Mesothelial cell of epicardium (in vitro differentiated cells): ENCODE measurements around the gene ASPG. TPM values are rescaled to one million over a fixed set of nuclear protein-coding genes. Genes with fewer than 3 reads are reported as not detected.
A peak's percentile ranks its signal among the peaks of the same experiment; 100 is the strongest.

Experiments used
- DNase-seq, 2 experiments: peaks; one replicate each; pipeline ENCODE4 v3.0.0; 2021; ENCODE audit warnings: low spot score in 2 of 2; ENCODE audit not compliant: unreplicated experiment in 2 of 2
- H3K27ac Mint-ChIP-seq: 2 replicates; pipeline ENCODE4 v1.8.0; 2021; ENCODE audit warnings: mixed read lengths
- H3K27me3 Mint-ChIP-seq: 2 replicates; pipeline ENCODE4 v1.8.0; 2021; ENCODE audit warnings: low read depth, mixed read lengths
- H3K36me3 Mint-ChIP-seq: 2 replicates; pipeline ENCODE4 v1.8.0; 2021; ENCODE audit warnings: mixed read lengths
- H3K4me1 Mint-ChIP-seq: 2 replicates; pipeline ENCODE4 v1.8.0; 2021; ENCODE audit warnings: mixed read lengths
- H3K4me3 Mint-ChIP-seq: 2 replicates; pipeline ENCODE4 v1.8.0; 2021; ENCODE audit warnings: mild to moderate bottlenecking, moderate library complexity, mixed read lengths
- H3K9me3 Mint-ChIP-seq: 2 replicates; pipeline ENCODE4 v1.8.0; 2021; ENCODE audit warnings: mixed read lengths
- total RNA-seq: library from RNA; stranded (reverse); gene quantifications from 3 replicates; pipeline ENCODE4 v1.2.1, GENCODE V29; 2021
- TF ChIP-seq, protein P1 (sequence below): fragments of 200-600 bp; sonication (generic); IDR thresholded peaks from one replicate; pipeline ENCODE4 v1.5.0; 2021; ENCODE audit warnings: antibody characterized with exemption; ENCODE audit not compliant: unreplicated experiment

Gene ASPG
- total RNA-seq, 1 donor from 2014 or later = 3.3 TPM

DNA sequence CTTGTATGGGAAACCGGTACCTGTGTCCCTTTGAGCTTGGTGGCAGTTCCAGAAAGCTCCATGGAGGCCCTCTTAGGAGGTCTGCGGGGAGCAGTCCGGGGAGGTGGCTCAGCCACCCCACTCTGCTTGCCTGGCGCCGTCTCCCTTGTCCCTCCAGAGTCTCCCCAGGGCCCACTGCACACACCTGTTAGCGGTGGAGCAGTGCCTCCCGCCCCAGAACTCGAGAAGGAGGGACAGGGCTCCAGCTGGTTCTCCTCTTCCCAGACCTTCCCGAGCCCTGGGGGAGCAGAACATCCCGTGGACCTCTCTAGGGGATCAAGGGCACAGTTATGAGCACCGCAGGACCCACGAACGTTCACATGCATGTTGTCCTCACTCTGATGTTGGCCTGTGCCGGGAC, 10.8 kb downstream of the ASPG start:
- no peak for DNase-seq
- no peak overlapping the region for H3K4me3 Mint-ChIP-seq
- peaks cover 16% of the 10 kb centered on the region for H3K27me3 Mint-ChIP-seq
- TF ChIP-seq, protein P1, sequence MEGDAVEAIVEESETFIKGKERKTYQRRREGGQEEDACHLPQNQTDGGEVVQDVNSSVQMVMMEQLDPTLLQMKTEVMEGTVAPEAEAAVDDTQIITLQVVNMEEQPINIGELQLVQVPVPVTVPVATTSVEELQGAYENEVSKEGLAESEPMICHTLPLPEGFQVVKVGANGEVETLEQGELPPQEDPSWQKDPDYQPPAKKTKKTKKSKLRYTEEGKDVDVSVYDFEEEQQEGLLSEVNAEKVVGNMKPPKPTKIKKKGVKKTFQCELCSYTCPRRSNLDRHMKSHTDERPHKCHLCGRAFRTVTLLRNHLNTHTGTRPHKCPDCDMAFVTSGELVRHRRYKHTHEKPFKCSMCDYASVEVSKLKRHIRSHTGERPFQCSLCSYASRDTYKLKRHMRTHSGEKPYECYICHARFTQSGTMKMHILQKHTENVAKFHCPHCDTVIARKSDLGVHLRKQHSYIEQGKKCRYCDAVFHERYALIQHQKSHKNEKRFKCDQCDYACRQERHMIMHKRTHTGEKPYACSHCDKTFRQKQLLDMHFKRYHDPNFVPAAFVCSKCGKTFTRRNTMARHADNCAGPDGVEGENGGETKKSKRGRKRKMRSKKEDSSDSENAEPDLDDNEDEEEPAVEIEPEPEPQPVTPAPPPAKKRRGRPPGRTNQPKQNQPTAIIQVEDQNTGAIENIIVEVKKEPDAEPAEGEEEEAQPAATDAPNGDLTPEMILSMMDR = no peak
- no peaks in the 10 kb centered on the region for H3K36me3 Mint-ChIP-seq
- H3K27ac Mint-ChIP-seq = no peak overlapping the region
- H3K9me3 Mint-ChIP-seq = no peaks in the 10 kb centered on the region
- peaks cover 13% of the 10 kb centered on the region for H3K4me1 Mint-ChIP-seq

DNA sequence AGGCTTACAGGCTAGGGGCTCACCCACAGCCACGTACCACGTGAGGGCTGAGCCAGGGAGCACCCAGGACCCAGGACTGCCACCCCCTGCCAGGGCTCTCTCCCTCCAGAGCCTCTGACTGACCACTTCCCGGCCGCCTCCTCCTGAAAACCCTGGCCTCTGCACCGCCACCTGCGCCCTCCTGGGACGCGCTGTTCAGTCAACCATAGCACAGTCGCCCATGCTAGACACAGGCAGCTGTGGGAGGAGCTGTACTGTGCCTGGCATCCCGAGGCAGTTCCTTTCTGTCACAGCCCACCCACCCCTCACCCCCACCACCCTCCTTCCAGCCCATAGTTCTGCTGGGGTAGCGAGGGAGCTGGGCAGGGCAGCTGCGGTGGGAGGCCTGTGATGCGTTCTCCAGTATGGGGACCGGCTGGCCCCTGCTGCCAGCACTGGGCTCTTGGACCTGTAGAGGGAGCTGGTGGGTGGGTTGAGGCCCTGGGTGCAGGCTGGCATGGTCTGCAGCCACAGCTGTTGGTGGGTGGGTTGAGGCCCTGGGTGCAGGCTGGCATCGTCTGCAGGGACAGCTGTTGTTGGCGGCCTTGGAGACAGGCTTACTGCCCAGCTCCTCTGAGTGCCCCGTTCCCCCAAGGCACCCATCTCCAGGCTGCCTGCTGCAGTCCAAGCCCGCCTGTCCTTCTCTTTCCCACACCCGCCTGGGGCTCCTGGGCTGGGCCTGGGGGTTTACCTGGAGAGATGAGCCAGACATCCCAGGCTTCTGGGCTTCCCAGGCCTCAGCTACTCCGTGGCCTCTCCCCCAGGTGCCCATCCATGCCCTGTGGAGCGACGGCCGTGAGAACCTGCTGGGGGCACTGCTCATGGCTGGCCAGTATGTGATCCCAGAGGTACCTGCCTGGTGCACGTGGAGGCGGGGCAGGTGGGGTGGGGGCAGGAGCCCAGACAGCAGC, 11.5 kb downstream of the ASPG start:
- no peak overlapping the region for H3K4me3 Mint-ChIP-seq
- no peak overlapping the region for H3K27ac Mint-ChIP-seq
- H3K4me1 Mint-ChIP-seq = peaks cover 13% of the 10 kb centered on the region
- H3K27me3 Mint-ChIP-seq = peaks cover 16% of the 10 kb centered on the region
- H3K9me3 Mint-ChIP-seq = no peaks in the 10 kb centered on the region
- no peaks in the 10 kb centered on the region for H3K36me3 Mint-ChIP-seq
- DNase-seq = no peak
- TF ChIP-seq, protein P1 = peak; percentile 13

DNA sequence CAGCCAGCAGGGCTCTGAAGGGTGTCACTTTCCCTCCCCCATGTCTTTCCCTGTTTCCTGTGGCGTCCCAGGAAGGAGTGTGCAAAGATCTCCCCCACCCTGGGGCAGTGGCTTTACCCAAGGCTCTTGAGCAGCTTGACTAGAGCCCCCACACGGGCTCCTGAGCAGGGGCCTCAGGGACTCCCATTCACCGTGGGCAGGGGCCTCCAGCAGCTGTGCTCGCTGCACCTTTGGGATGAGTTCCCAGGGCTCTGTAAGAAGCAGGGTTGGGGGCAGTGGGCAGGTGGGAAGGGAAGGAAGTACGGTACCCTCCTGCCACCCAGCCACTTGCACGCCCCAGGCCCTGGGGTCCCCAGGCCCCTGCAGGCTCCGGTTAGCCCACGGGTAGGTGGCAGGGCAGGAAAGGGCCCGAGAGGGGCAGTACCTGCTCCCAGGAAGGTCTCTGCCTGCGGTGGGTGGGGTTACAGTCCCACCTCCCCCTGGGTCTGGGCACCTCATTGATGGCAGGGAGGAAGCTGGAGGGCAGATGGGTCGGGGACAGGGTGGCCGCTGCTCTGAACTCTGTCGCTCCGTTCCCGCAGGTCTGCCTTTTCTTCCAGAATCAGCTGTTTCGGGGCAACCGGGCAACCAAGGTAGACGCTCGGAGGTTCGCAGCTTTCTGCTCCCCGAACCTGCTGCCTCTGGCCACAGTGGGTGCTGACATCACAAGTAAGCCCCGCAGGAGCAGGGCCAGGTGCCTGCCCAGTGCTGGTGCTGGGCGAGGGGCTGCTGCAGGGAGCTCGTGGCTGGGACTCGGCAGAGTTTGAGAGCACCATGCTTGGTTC, 13.0 kb downstream of the ASPG start:
- no peak for DNase-seq
- Mint-ChIP-seq H3K4me3 (no peak overlapping the region), H3K27ac (no peak overlapping the region), H3K4me1 (peaks cover 13% of the 10 kb centered on the region), H3K36me3 (no peaks in the 10 kb centered on the region), H3K27me3 (peaks cover 16% of the 10 kb centered on the region), H3K9me3 (no peaks in the 10 kb centered on the region)
- TF ChIP-seq, protein P1 = no peak

DNA sequence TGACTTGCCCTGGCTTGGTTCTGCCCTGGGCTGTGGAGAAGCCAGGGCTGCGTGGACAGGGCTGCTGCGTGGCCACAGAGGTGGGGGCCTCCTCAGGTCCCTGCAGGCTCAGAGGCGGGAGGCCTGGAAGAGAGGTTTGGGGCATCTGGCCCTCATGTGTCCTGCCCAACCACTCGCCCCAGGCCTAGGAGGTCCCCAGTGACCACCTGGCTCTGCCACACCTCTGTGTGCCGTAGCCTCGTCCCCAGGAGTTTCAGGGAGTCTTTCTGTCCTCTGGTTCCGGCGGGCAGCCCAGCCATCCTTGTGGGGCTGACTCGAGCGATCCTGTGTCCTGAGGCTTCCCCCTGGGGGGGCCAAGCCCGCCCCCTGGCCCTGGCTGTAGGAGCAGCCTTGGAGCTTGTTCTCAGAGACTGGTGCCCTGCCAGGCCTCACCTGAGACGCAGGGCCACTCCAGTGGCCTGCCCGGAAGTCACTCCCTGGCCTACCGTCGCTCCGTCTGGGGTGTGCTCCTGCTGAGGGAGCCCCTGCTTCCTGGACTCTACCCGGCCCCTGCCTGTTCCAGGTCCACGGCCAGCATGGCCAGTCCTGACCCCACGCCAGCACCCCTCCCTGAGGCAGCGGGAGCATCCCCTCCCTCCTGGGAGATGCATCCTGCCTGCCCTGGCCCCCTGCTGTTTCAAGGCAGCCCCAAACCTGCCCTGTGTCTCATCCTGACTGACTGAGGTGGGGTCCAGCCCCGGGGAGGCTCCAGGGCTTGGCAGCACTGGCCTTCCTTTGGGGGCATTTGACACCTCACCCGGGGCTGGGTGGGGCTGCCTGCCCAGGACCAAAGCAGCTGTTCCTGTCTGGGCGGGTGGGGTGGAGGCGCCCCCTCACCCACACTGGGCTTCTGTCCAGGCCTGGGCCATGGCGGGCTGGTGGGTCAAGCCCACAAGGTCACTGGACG, 13.9 kb downstream of the ASPG start:
- Mint-ChIP-seq H3K4me1 (peaks cover 10% of the 10 kb centered on the region), H3K9me3 (no peaks in the 10 kb centered on the region), H3K27me3 (peaks cover 16% of the 10 kb centered on the region), H3K27ac (no peak overlapping the region), H3K4me3 (no peak overlapping the region), H3K36me3 (no peaks in the 10 kb centered on the region)
- no peak for DNase-seq
- TF ChIP-seq, protein P1 = no peak
